ENCODE data around the gene MTA1.

MTA1 gene

DNA sequence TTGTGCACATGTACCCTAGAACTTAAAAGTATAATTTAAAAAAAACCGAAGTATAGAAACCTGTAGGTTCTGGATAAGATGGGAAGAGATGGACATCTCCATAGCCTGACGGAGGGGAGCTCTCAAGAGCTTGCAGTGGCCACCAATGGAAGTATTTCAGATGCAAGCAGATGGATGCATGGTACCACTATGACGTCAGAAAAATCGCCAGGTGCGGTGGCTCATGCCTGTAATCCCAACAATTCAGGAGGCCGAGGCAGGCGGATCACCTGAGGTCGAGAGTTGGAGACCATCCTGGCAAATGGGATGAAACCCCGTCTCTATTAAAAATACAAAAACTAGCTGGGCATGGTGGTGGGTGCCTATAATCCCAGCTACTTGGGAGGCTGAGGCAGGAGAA is 17.9 kb upstream of the MTA1 start:
- no peak for DNase-seq (ENCODE audit: low read depth in 1 of 2, low spot score in 1 of 2)

DNA sequence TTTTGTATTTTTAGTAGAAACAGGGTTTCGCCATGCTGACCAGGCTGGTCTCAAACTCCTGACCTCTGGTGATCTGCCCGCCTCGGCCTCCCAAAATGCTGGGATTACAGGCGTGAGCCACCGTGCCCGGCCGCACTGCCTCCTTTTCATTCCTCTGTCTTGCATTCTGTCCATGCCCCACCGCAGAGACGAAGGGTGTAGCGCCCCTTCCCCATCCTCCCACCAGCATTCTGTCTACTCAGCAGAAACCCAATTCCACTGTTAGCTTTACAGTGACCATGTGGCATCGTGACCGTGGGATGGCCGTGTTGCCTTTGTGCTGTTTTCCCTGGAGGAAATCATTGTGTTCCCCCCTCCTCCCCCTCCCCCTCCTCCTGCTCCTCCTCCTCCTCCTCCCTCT is 11.0 kb upstream of the MTA1 start:
- DNase-seq (ENCODE audit: low read depth in 1 of 2, low spot score in 1 of 2), result no peak

DNA sequence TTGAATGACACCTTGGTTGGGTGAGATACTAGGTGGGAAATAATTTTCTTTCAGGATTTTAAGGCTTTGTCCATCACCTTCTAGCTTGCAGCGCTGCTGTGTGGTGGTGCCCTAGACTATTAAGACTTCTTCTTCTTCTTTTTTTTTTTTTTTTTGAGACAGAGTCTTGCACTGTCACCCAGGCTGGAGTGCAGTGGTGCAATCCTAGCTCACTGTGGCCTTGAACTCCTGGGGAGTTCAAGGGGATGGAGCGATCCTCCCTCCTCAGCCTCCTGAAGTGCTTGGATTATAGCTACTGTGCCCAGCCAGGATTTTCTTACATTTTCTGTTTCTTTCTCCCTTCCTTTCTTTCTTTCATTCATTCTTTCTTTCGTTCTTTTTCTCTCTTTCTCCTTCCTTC is 10.3 kb upstream of the MTA1 start:
- no peak for DNase-seq (ENCODE audit: low read depth in 1 of 2, low spot score in 1 of 2)

DNA sequence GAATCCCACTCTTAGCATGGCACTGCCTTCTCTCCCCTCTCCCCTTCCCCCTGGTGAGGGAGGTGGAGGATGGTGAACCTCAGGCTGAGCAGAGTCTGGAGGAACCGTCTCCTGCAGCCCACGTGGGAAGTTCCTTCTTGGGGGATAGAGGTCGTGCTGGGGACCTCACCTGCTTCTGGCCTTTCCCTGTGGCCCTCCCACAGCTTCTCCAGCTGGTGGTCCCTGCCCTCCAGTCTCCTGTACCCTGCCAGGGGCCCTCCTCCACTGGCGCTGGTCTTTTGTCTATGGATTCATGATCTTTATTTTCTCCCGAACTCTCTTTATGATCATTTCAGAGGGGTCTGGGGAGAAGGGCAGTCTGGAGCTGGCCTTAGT is 9.0 kb upstream of the MTA1 start:
- no peak for DNase-seq (ENCODE audit: low read depth in 1 of 2, low spot score in 1 of 2)

DNA sequence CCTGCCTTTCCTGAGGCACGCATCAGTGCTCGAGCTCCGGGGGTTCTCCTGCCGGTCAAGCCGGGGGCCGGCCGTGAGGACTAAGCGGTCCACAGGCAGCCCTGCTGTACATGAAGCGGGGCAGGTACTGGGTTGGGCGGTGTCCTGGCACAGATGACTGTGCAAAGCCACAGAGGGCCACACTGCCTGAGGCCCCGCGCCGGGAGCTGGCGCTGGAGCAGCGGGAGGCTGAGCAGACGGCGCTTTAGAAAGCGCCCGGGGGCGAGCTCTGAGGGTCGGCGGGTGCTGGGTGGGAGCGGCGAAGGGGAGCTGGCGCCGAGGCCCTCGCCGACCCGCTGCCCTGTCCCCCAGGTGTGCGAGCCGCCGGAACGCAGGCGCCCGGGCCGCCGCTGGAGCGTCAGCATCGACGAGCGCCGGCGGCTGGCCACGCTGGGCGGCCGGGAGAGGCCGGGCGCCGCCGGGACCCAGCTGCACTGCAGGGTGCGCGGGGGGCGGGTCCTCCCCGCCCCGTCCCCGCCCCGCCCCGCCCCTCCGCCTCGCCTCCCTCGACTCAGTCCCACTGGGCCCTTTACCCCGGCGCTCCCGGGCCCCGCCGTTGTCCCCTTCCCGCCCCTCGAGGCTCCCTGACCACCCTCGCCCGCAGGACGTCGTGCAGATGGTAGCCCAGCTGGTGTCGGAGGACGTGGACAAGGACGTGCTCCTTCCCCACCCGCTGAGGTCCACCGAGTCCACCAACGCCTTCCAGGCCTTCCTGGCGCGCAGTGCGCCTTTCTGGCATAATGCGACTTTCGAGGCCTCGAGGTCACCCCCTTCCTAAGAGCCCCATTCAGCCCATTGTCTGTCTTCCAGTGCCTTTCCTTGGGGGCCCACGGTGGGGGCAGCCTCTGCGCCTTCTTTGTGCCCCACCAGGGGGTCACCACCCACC is 8.3 kb upstream of the MTA1 start:
- peak in 1 of 2 donors; percentile 21 for DNase-seq (ENCODE audit: low read depth in 1 of 2, low spot score in 1 of 2)

DNA sequence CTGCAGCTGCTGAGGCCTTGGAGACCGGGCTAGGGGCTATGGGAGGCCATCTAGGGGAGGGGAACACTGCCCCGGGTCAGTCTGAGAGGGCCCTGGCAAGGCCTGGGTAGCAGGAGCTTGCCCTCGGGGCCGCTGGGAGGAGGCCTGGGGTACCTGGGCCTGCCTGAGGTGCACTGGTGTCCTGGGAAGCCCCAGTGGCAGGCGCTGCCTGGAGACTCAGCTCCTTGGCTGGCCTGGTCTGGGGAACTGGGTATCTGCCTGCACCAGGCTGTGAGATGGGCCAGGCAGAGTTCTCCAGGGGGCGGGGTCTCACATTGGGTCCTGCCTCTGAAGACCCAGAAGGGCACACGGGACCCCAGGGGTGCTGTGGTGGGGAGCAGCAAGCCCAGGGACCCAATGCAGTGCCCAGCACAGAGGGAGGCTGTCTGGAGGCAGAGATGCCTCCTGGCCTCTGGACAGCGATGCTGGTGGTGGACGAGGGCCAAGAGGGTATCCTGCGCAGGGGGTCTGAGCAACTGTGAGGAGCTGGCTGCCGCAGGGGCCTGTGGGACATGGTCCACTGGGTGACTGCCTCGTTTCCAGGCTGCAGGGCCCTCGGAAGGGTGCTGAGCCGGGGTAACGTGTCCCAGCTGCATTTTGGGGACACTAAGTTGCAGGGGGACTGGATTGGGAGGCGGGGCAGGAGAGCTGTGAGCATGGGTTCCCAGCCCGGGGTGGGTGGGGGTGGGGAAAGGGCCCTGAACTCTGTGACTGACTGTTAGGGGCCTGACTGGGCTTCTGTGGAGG is 7.4 kb upstream of the MTA1 start:
- no peak for DNase-seq (ENCODE audit: low read depth in 1 of 2, low spot score in 1 of 2)

DNA sequence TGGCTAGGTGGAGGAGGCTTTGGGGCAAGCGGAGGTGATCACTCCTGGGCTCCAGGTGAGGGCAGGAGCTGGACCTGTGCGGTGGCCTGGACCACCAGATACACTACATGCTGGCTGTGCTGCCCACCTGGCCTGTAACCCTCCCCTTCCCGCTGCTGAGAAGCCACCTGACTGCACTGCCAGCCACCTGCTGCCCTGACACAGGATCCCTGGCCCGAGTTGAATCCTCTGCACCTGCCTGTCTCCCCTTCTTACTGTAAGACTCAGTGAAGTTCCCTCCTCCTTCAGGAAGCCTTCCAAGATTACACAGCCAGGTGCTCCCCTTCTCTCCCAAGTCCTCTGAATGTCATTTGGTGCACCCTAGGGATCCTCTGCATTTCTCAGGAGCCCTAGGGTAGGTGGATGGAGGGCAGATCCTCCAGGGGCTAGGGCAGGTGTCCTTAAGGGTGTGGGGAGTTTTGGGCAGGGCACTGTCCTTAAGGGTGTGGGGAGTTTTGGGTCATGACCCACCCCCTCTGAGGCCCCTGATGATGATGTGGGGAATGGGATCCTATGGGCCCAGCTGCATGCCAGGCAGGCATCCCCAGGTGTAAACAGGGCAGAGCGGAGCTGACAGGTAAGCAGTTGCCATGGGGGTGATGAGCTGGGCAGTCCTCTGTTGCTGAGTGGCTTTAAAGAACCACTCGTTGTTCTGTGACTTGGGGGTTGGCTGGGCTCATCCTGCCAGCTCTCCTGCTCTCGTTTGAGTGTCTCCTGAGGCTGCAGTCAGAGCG is 6.7 kb upstream of the MTA1 start:
- DNase-seq (ENCODE audit: low read depth in 1 of 2, low spot score in 1 of 2), result no peak

DNA sequence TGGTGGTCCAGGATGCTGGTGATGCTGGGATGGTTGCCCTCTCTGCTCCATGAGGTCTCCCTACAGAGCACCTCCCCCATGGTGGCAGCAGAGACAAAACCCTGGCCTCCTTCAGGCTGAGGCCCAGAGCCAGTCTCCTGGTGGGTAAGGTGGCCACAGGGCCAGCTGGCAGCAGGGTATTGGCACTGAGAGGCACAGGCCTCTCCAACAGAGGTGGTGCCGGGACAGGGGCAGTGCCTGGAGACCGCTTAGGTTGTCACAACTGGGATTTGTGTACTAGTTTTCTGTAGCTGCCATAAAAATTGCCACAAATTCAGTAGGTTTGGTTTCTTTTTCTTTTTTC is 6.1 kb upstream of the MTA1 start:
- no peak for DNase-seq (ENCODE audit: low read depth in 1 of 2, low spot score in 1 of 2)

DNA sequence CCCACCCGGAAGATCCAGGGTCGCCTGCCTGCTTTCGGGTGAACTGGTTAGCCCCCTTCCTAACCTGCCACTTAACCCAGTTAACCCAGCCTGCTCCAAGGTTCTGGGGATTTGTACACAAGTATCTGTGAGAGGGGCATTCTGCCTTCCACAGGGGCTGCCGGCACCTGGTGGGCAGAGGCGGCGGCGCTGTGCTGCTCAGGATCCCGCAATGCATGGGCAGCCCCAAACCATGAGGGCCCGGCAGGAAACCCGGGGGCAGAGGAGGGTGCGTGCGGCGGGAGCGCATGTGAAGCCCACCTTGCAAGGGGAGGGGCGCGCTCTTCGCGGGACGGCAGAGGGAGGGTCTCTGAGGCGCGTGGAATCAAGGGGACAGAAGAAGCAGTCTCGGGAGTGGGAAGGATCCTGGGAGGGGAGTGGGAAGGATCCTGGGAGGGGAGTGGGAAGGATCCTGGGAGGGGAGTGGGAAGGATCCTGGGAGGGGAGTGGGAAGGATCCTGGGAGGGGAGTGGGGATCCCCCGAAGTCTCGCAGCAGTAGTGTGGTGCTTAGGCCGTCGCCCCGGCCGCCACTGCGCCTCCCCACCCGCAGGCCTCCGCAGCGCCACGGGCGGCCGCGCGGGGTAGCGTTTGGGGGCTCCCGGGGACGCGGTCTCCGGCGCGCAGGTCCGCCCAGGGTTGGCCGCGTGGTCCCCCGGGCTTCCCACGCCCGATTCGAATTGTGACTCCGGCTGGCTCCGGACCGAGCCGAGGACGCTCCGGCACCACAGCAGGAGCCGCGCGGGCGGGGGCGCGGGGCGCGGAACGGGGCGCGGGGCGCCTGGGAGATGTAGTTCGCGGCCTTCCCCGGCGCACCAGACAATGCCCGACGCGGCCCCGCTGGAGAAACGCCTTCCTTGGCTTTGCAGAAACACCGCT is 4.9 kb upstream of the MTA1 start:
- peak; percentile 33 to 69 for DNase-seq (ENCODE audit: low read depth in 1 of 2, low spot score in 1 of 2)

DNA sequence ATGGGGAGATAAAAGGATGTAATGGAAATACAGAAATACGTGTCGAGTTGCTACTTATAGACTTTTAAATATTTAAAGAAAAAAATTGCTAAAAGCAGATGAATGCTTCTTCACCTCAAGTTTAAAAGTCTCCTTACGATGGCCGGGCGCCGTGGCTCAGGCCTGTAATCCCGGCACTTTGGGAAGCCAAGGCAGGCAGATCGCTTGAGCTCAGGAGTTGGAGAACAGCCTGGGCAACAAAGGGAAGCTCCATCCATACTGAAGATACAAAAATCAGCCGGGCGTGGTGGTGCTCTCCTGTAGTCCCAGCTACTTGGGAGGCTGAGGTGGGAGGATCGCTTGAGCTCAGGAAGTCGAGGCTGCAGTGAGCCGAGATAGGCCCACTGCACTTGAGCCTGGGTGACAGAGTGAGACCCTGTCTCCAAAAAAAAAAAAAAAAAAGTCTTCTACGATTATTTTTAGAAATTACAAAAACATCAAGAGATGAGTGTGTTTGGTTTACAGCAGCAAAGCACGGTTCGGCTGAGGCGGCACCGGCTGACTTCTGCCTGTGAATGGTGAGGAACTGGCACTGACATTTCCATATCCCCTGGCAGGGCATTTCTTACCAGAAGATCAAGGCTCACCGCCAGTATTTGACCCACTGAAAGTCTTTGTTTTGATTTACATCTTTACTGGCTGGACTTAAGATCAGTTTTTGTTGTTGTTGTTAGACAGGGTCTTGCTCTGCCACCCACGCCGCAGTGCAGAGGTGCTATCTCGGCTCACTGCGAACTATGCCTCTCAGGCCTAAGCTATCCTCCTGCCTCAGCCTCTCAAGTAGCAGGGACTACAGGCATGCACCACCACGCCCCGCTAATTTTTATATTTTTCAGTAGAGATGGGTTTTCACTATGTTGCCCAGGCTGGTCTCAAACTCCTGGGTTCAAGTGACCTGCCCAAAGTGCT is 3.9 kb upstream of the MTA1 start:
- no peak for DNase-seq (ENCODE audit: low read depth in 1 of 2, low spot score in 1 of 2)

DNA sequence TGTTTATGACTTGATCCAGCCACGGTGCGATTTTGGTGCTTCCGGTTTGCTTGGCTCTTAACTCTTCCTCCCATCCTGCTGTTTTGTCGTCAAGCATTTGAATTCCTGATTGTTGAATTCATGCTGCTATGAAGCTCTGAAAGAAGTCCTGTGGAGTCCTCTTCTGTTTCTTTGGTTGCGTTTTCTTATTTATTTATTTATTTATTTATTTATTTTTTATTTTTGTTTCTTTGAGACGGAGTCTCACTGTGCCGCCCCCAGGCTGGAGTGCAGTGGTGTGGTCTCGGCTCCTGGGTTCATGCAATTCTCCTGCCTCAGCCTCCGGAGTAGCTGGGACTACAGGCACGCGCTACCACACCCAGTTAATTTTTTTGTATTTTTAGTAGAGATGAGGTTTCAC is 3.0 kb upstream of the MTA1 start:
- DNase-seq (ENCODE audit: low read depth in 1 of 2, low spot score in 1 of 2), result no peak

DNA sequence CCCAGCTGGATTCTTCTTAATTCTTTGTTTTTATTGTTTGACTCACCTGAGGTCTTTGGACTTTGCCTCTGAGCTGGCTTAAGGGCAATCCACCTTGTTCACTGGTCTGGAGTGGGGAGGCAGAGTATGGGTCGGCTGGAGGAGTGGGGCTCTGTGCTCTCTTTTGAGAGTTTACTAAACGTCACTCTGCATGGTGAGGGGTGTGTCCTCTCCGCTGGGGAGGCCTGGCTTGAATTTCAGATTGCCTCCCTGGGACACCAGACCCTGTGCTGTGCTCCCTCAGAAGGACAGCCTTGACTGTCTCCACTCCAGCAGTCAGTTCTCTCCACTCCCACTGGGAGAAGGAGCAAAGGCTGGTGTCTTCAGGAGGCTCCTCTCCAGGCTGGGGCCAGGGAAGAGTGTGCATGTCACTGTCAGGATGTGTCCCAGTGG is 1.9 kb upstream of the MTA1 start:
- no peak for DNase-seq (ENCODE audit: low read depth in 1 of 2, low spot score in 1 of 2)

DNA sequence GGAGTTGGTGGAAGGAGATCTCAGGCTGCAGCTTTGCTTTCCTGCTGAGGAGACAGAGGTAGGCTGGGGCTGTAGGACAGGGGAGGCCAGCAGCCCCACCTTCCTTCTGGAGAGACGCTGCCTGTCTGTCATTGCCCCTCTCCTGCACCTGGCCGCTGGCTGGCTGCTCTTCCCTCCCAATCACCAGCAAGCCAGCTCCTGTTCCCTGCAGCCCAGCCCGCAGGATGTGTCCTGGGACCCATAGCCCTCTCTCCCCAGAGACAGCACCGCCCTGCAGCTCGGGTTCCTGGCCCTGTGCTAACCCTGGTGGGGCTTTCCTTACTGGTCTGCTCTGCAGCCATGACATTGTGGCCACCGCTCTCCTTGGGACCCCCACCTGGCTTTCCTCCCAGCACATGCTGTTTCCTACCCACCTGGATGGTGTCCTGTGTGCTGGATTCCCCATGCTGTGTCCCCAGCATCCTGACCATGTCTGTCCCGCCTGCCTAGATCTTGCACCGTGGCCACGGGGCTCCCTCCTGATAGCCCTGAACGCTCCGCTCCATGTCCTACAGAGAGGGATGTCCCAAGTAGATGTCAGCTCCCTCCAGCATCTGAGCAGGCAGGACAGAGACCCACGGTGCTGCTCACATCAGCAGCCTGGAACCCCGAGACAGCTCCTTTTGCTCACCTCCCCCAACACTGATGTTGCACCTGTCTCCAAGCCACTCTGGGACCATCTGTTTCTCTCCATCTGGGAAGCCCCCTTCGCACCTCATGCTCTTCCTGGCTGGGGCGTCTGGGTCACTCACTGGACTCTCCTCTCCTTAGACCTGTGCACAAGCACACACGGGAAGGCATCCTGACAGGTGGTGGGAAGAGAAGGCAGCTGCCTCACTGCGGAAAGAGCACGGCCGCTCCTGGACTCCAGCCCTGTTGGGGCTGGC is 1.1 kb upstream of the MTA1 start:
- DNase-seq (ENCODE audit: low read depth in 1 of 2, low spot score in 1 of 2), result no peak

DNA sequence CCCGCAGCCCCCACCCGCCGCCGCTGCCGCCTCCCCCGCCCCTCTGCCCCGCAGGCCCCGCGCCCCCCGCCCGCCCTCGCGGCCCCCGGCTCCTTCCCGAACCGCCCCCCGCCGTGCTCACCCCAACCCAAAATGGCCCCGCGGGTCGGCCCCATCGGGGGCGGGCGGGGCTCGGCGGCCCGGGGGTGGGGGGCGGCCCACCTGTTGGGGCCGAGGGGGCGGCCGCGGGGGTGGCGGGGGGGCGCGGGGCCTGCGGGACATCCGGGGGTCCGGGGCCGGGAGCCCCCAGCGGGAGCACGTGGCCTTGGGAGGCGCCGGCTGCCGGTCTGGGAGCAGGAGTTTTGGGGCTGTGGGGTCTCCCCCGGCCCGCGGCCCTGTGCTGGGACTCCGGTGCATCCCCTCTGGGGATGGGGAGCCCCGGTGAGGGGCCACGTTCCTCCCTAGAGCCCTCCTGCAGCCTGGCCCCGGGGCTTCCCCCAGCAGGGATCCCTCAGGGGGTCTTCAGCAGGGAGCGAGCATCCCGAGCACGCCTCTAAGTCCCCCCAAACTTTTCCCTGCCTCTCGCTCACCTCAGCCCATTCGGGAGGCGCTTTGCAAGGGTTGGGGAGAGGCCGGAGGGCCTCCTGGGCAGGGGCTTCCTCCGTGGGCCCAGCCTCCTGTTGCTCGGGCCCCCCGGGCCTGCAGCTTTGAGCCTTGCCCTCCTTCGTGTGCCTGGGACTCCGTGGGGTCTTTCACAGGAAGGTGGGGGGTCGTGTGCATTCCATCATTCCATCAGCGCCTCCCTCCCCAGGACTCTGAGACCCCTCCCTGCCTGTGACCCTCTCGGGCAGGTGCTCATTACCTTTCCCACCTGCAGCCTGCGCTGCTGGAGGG is 710 bp downstream of the MTA1 start:
- DNase-seq (ENCODE audit: low read depth in 1 of 2, low spot score in 1 of 2), result no peak

DNA sequence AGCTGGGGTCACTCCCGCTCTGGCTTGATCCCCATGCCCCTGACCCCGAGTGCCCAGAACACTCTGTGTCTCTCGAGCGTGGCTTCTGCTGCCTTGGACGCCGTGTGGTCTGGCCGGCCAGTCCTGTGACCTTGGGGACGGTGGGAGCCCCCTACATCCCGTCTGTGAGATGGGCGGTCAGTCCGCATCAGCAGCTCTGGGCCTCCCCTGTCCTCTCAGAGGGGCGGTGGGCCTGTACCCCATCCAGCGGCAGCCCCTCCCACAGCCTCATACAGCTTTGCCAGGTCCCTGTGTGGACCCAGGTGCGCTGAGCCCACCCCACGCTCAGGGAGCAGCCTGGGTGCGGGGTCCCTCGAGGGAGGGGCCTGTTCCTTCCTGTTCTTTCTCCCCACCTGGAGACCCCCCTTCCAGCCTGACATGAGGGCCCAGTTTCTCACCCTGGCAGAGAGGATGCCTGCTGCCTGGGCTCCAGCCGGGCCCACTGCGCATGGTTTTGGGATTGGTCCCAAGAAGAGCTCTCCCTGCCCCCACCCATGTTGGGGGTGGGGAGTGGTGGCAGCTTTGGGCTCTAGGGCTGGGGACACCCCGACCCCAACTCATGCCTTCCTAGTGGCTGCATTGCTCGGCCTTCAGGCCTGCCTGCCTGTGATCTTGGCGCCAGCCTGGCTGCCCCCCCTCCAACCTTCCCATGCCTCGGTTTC is 1.5 kb downstream of the MTA1 start:
- DNase-seq (ENCODE audit: low read depth in 1 of 2, low spot score in 1 of 2), result no peak

DNA sequence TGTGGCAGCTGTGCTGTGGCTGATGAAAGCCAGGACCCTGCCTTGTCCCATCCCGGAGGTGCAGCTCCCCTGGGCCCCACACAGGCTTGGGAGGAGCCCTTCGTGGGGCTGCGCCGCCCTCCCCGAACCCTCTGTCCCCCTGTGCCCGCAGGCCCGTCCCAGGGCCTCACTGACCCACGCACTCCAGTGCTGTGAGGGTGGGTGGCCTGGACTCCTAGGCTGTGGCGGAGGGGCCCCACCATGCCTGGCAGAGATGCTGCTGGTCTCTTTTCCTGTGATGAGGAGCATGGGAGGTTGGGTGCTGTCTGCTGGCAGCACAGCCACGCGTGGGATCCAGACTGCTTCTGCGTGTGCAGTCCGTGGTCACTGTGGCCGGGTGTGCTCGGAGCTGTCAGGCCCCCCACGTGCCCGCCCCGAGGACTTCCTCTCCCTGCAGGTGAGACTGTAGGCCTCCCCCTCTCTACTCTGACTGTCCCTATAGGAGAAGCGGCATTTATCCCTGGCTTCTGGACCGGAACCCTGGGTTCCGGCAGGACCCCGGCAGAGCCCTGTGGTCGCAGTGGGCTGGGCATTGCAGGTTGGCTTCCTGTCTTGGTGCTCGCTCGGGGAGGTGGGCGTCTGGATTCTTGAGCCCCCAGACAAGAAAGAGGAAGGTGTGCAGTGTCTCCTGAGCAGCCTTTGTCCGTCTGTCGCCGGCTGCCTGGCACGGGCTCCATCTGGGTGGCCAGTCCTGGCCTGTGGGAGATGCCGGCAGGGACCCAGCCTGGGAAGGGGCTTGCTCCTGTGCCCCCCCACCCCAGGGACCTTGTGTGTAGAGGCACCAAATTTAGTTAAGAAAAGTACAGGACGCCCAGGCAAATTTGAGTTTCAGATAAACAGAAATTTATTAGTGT is 2.3 kb downstream of the MTA1 start:
- DNase-seq (ENCODE audit: low read depth in 1 of 2, low spot score in 1 of 2), result no peak
